Stimulated activated CD8-positive, alpha-beta memory T cell treated with anti-CD3 and anti-CD28 coated beads, Interleukin-7, amount 100 ng/mL, for 24 hours (primary cell): Measurements from ENCODE around the gene SQOR.

ENCODE experiments used
- DNase-seq: peaks from one replicate; pipeline ENCODE4 v3.0.0-alpha.2; 2020; ENCODE audit warnings: low read depth

The SQOR gene

DNA sequence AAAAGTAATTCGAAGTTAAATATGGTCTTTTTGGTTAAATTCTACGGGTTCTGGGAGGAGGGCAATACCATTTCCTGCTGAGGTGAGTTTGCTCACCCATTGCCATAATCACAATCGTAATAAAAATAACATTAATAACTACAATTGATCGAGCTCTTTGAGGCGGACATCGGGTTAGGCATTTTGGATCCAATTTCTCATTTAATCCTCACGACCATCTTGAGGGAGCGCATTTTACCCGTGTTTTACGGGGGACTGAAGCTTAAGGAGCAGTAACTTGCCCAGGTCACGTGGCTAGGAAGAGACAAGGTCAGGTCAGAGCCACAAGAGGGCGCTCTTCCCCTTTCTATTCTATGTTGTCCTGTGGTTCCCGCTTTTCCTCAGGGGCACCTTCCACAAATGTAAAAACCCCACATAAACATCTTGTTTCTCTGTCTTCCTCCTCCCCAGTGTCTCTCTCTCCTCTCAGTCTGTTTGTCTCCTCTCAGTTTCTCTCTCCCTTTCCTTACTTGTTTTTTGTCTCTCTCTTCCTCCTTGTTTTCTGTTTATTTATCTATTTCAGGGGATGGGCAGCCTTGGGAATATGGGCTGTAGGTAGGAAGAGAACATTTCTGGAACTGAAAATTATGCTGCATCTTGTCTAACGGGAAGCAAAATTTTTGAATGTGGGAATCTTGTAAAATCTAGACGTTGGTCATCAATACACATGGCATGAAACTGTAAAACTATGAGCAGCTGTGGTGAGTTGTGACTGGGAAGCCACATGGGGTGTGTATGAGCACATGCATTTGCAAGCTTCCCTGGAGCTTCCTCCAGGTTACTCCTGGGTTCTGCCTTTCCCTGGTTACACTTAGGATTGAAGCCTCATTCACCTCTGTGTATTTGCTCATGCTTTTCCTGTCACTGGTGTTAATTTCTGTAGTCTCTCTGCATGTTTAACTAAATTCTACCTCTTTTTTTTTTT, 71.0 kb downstream of the SQOR start:
- peak; percentile 17 for DNase-seq

GRCh38 chr15:45710657-45711056, 75.8 kb downstream of the SQOR start:
- no peak for DNase-seq

DNA sequence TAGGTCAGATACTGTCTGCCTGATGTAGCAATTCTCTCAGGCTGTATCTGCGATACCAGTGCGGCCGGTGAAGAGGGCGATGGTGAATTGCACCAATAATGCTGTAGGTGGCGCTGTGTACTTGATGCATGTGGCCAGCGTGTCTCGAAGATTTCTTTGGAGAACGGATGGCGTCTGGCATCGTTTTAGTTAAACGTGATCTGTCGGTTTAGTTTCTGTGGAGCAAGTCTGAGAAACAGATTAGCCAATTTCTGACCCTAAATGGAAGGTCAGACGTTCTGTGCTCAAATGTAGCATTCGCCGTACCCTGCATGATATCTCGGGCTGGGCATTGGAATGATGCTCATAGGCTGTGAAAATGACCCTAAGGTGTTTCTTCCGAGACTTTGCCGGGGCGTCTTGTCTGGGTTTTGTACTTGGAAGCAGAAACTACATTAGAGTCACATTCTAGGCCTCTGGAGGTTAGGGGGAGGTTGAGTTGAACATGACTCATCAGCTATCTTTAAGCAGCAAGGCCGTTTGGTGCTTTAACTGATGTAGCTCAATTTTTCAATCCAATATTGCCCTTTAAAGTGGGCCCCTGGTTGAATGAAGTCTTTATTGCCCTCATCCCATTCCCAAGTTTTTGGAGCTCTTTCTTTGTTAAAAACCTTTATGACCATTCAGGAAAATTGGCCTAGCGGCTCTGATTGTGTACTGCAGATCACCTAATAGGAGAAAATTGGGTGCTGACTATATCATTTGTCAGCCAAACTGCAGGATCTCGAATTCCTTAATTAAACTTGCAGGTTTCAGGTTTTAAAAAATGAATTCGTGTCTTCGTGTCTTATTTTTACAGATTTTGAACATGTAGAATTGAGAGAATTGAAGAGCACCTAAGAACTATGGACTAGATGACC, 80.0 kb downstream of the SQOR start:
- no peak for DNase-seq

DNA sequence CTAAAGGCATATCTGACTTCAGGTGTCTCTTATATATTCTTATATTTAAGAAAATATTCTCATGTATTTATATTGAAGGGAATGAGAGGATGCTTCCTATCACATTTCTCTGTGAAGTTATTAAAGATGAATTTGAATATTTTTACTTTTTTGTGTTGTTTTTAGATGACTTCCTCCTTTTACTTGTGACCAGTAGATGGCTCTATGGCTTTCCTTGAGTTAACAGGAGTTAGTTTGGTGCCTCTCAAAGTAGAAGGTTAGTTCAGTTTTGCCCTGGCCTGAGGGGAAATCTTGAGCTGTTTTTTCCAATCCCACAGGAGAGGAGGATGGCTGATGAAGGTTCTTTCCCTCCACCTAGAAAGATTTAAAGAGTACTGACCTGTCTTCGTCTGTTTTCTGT, 80.7 kb downstream of the SQOR start:
- no peak for DNase-seq

DNA sequence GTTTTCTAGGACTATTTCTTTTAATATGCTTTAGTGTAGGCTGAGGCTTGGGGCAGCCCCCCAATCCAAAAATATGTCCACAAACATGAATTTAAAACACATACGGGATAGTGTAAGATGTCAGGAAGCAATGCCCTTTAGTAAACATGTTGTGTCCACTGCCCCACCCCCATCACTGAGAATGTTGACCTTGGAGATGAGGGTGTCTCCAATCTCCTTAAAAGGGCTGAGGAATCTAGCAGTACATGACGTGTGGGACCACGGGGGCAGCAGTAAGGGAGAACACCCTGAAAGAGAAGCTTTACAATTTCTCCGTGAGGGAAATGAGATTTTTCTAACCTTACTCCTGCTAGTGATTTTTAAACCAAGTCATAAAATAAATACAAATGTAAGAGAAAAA, 84.7 kb downstream of the SQOR start:
- no peak for DNase-seq

DNA sequence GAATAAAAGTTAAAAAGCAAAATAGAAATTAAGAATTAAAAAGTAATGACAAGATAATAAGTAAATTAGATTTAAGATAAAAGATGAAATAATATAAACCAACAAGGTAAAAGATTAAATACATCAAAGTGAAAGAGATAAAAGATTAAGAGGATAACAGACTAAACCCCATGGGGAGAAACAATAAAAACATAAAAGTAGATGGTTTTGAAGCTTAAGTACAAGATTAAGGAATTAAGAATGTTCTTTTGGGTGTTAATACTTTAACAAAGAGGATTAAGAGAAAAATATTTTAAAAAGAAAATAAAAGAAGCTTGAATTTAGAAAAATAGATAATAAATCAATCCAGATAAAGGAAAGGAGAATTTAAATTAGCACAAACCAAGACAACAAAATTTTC, 85.4 kb downstream of the SQOR start:
- no peak for DNase-seq

- DNase-seq: no peak
These were observed 93.8 kb downstream of the SQOR start for GRCh38 chr15:45728641-45729040.

GRCh38 chr15:45729141-45729540, 94.3 kb downstream of the SQOR start:
- DNase-seq: no peak

GRCh38 chr15:45731343-45731742, 96.5 kb downstream of the SQOR start:
- DNase-seq: no peak

GRCh38 chr15:45732662-45733061, 97.8 kb downstream of the SQOR start:
- DNase-seq: no peak

GRCh38 chr15:45734260-45734711, 99.5 kb downstream of the SQOR start:
- no peak for DNase-seq
